ENCODE measurements around the gene RBMS3.

The RBMS3 gene

DNA sequence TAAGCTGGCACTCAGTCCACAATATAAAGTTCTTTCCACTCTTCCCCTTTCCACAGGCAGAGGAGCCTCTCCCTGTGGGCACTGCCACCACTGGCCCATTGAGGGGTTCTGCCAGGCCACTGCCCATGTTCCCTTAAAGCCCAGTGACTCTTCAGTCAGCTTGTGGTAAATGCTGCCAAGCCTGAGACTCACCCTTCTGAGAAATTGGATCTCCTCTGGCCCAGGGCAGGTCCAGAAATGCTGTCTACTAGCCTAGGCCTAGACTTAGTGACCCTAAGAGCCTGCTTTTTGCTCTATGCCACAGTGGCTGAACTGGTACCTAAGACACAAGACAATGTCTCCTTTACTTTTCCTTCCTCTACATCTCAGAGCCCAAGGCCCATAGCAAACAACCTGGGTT is 295.8 kb downstream of the RBMS3 start:
- DNase-seq (ENCODE audit: low read depth) = no peak

- no peak for DNase-seq (ENCODE audit: low read depth)
Observed at GRCh38 chr3:29577250-29577649, 296.4 kb downstream of the RBMS3 start.

DNA sequence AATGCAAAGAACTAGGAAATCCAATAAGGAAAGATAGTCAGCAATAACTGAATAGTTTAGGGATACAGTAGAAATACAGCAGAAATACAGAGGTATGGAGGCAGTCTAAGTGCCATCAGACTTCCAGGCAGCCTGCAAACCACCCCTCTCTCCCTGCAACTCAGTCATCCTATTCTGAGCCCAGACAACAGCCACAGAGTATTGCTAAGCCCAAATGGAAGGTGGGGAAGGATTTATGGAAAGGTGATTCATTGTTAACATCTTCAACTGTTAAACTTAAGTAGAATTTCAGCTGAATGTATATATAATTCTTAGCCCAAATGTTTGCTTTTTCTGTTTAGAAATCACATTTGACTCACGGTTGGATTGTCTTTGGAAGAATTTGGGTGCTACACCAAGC is 300.4 kb downstream of the RBMS3 start:
- no peak for DNase-seq (ENCODE audit: low read depth)

- no peak for DNase-seq (ENCODE audit: low read depth)
Observed at GRCh38 chr3:29582273-29582672, 301.4 kb downstream of the RBMS3 start.

DNA sequence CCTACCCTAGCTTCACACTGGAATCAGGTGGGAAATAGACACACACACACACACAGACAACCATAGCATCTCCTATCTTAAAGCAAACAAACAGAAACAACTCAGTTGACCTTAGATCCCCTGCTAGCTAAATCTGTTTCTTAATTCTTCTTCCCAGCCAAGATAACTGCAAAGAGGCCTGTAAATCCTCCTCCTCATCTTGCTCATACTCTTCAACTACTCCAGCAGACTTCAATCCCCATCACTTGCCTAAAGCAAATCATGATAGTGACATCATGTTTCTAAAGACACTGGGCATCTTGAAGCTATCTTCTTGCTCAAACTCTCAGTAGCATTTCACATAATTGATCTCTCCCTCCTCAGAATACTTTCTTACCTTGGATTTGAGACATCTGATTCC is 303.0 kb downstream of the RBMS3 start:
- DNase-seq (ENCODE audit: low read depth) = no peak

DNA sequence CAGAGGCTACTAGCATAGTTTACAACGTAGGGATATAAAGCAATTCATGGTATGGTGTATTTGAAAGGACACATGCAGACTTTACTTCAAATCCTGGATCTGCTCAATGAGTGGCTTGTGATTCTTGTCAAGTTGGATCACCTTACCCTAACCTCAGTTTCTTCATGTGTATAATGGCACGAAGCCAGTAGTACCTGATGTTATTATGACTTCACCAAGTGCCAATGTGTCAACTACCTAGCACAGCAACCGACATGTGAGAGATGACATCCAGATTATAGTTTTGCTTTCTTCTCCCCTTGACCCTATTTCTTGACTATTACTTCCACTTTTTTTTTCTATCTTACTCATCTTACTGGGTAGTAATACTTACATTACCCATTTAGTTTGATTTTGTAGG is 304.5 kb downstream of the RBMS3 start:
- no peak for DNase-seq (ENCODE audit: low read depth)

DNA sequence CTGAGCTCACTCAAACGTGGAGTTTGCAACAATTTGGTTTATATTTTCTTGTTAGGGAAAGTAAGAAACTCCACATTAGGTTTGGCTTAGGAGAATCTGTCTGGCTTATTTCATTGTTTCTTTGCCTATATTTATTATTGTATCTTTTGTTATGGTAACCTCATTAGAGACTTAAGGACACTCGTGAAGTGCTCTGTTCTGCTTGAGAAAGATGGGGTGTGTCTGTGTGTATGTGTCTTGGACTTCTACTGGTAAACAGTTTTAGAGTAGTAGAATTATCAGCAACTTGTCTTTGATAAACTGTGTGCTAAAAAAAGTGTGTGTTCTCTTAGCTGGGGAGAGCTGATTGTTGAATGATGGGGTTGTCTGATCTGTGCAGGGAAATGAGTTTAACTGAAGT is 306.5 kb downstream of the RBMS3 start:
- no peak for DNase-seq (ENCODE audit: low read depth)

DNA sequence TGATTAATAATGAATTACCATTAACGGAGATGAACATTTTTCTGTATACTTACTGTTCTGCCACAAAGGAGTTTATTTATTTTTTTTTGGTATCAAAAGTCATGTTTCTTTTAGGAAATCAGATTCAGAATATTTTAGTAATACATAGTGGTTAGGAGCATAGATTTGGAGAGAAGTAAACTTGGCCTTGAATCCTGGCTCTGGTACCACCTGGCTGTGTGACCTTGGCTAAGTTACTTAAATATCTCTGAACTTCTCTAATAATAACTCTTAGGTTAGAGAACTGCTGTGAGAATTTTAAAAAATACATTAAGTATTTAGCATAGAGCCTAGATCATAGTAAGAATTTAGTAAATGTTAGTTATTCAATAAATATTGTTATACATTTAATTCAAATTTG is 309.1 kb downstream of the RBMS3 start:
- DNase-seq (ENCODE audit: low read depth) = no peak

- no peak for DNase-seq (ENCODE audit: low read depth)
Observed at GRCh38 chr3:29590461-29590860, 309.6 kb downstream of the RBMS3 start.

- DNase-seq (ENCODE audit: low read depth) = no peak
Observed at GRCh38 chr3:29591579-29591978, 310.7 kb downstream of the RBMS3 start.

DNA sequence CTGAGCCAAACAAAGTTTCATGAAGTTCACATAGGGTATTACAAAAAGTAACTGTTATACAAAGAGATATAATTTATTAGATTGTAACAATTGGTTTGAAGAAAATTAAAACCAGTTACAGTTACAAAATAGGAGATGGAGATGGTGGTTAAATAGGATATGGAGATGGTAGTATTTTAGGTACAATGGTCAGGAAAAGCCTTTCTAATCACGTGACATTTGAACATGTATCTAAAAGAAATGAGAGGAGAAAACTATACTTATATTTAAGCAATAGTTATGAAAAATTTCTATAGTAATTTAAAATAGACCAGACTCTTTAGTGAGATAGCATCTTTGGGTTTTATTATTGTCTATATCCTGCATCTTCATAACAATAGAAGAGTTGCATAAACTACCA is 312.9 kb downstream of the RBMS3 start:
- no peak for DNase-seq (ENCODE audit: low read depth)

- DNase-seq (ENCODE audit: low read depth) = no peak
Observed at GRCh38 chr3:29594261-29594660, 313.4 kb downstream of the RBMS3 start.

DNA sequence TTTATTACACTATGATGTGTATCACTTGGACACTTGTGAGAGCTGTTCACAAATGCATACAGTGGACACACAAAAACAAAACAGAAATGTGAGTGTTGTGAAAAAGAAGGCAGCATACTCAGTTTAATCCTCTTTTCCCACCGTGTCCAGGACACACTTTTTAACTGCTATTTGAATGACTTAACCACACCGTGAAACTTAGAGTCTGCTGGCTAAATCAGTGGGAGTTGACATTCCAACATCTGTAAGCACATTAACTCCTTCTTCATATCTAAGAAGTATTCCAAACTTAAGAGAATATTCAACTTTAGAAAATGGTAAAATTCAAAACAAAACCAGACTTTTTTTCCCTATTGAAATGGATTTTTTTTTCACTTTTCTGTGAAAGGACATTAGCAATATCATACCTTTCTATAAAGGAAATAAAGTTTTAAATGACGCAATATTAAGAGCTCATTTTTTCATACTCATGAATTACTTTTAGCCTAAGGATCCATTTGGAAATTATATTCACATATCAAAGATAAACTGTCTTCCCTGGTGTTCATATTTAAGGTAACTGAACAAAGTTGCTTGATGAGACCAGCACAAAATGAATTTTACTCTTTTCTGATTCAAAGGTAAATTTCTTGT is 316.6 kb downstream of the RBMS3 start:
- no peak for DNase-seq (ENCODE audit: low read depth)

DNA sequence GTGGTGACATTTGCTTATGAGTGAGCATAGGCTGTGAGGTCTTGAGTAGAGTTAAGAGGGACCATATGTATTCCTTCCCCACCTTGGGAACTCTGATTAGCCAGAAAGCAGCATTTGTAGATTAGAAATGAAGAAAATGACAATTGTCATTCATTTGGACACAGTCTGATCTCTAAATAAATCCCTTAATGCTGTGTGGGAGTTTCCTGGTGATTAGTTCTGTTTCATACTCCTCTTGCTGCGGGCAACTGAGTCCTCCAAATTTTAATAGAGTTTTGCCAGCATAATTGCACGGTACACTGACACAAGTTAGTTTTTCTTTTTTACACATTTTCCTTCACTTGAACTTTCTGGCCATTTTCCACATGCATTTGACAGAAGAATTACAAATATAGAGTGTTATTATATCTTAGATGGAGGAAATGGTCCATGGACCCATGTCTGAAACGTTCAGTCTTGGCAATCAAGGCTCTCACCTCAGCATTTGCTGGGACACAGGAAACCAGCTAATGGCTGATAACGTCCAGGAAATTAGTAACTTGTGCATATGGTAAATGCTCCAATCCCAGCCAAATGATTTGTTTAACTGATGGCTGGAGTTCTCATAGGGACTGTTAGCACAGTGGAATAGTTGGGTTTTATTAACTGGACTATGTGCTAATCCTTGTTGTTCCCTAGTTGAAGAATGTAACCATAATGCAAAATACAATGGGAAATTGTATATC is 321.2 kb downstream of the RBMS3 start:
- no peak for DNase-seq (ENCODE audit: low read depth)

GRCh38 chr3:29605845-29606244 is 325.0 kb downstream of the RBMS3 start:
- no peak for DNase-seq (ENCODE audit: low read depth)

DNA sequence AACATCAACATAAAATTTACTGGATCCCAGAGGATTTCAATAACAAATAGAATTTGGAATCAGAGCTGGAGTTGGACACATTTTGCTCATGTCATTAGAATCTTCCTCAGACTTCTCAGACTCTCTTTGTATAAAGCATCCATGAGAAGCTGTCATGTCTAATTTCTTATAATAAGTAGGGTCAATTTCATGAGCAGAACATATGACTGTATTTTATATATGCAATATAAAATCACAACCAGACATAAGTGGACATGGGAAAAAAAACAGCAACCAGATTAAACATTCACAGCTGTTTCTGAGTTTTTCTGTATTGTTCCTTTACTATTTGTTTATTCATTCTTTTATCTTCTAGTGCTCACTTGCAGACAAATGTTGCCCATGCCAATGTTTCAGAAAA is 325.5 kb downstream of the RBMS3 start:
- no peak for DNase-seq (ENCODE audit: low read depth)

GRCh38 chr3:29608414-29609327 is 327.8 kb downstream of the RBMS3 start:
- DNase-seq (ENCODE audit: low read depth) = no peak

- no peak for DNase-seq (ENCODE audit: low read depth)
Observed at GRCh38 chr3:29609328-29609811, 328.5 kb downstream of the RBMS3 start.

- no peak for DNase-seq (ENCODE audit: low read depth)
Observed at GRCh38 chr3:29610781-29611180, 329.9 kb downstream of the RBMS3 start.

DNA sequence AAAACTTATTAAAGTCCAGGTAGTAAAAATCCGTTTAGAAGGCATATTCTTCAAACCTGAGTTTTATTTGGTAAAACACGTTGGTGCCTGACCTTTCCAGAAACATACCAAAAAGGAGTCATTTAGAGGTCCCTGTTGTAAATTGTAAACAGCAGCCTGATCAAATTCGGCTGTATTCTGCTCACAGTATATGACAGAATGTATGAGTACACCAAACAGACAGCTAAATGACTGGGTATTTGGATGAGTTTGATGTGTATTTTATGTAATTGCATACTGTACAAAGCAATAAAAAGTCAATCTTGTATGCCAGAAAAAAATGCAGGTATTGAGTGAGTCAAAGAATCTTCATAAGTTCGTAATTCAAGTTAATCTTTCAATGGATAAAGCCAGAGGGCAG is 330.4 kb downstream of the RBMS3 start:
- DNase-seq (ENCODE audit: low read depth) = no peak

GRCh38 chr3:29612536-29612935 is 331.7 kb downstream of the RBMS3 start:
- DNase-seq (ENCODE audit: low read depth) = no peak

- no peak for DNase-seq (ENCODE audit: low read depth)
Observed at GRCh38 chr3:29614954-29615353, 334.1 kb downstream of the RBMS3 start.

Data from T-helper 22 cell (primary cell).